Mammary epithelial cell (primary cell): ENCODE results near the gene OBP2B.

Source experiments
- EZH2 ChIP-seq: IDR thresholded peaks from 2 replicates; pipeline ENCODE4 v1.6.1; 2012; ENCODE audit warnings: low read length, inconsistent platforms, borderline replicate concordance
- TF ChIP-seq, protein P1 (sequence below), 2 donors: IDR thresholded peaks in 1 of 2; conservative IDR thresholded peaks in 1 of 2; 2 replicates each; pipeline ENCODE4 v1.5.1; 2011 to 2012; ENCODE audit warnings: inconsistent platforms in 2 of 2, low read length in 2 of 2, mild to moderate bottlenecking in 2 of 2, control low read depth in 1 of 2, low read depth in 1 of 2; ENCODE audit not compliant: insufficient read depth in 1 of 2; ENCODE audit errors: extremely low read depth in 1 of 2

DNA sequence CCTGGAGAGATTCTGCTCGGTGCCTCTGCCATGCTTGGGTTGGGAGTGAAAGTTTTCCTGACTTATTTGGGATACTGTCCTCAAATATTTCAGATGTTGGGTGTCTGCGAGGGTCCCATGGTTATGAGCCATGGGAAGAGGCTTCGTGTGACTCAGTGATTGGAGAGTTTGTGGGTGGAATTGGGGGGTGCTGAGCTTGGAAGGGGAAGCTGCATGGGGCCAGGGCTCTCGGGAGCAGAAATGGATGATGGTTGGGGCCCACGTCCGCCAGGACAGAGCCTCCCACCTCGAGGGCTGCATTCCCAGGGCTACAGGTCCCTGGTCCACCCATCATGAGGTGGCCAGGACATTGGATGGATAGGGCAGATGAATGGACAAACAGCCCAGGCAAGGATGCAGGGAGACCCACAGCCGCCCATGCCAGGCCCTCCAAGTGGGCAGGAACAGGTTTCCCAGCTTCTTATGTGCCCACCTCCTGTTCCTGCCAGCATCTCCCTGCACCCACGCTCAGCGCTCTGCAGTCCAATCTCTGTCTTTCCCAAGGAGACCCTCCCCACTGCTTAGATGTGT is 5.5 kb downstream of the OBP2B start:
- TF ChIP-seq, protein P1, sequence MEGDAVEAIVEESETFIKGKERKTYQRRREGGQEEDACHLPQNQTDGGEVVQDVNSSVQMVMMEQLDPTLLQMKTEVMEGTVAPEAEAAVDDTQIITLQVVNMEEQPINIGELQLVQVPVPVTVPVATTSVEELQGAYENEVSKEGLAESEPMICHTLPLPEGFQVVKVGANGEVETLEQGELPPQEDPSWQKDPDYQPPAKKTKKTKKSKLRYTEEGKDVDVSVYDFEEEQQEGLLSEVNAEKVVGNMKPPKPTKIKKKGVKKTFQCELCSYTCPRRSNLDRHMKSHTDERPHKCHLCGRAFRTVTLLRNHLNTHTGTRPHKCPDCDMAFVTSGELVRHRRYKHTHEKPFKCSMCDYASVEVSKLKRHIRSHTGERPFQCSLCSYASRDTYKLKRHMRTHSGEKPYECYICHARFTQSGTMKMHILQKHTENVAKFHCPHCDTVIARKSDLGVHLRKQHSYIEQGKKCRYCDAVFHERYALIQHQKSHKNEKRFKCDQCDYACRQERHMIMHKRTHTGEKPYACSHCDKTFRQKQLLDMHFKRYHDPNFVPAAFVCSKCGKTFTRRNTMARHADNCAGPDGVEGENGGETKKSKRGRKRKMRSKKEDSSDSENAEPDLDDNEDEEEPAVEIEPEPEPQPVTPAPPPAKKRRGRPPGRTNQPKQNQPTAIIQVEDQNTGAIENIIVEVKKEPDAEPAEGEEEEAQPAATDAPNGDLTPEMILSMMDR (conservative IDR thresholded peaks at IDR 0.05 in 1 of 2, IDR thresholded peaks at IDR 0.05 in 1 of 2; ENCODE audit: extremely low read depth in 1 of 2, insufficient read depth in 1 of 2, low read depth in 1 of 2, low read length in 2 of 2): no peak
- no peak for TF ChIP-seq EZH2
